ENCODE results near the gene FBXO15.

Gene FBXO15

DNA sequence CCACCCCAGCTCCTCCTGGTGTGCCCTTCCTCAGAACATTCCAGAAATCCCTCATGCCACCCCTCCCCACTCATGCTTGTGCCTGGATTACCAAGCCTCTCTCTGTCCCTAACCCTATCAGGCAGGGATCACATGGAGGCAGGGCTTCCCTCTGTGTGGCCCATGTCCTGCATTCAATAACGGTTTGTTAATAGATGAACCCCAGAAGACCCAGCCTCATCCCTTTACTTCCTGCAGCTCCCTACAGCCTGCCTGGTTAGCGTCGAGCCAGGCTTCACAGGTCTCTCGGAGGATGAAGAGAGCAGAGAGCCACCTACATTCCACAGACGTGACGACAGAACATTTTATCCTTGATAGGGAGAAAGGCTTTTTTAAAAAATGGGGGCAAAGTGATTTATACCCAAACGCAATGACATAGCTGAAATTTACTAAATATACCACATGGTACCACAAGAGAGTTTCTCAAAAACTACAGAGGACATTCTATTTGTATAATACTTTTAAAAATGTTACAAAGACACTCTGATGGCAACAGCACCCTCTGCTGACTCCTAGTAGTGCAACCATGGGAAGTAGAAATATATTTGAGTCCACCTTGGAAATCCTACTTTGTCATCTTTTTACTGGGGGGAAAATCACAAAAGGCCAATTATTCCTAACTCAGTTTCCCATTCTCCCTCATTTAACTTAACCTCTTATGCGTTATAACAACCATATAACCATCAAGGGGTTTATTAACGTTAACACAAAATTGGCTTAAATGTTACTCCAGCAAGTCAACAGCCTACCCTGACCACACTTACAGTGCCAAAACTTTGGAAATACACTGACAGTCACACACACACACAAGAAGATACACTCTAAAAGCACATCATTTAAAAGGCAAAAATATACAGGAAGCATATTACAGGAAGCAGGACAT lies 30.7 kb downstream of the FBXO15 start:
- DNase-seq (no peak), ATAC-seq (replicated peaks) (no peak)
- no peaks in the 10 kb centered on the region for H3K4me1 Mint-ChIP-seq (ENCODE audit: low read depth in 2 of 2)
- H3K27me3 Mint-ChIP-seq: peaks cover 13 to 23% of the 10 kb centered on the region in 2 donors
- H3K27ac Mint-ChIP-seq: no peak overlapping the region
- no peak overlapping the region for H3K4me3 Mint-ChIP-seq
- no peaks in the 10 kb centered on the region for H3K9me3 Mint-ChIP-seq
- H3K36me3 Mint-ChIP-seq (ENCODE audit: insufficient read depth): no peaks in the 10 kb centered on the region

DNA sequence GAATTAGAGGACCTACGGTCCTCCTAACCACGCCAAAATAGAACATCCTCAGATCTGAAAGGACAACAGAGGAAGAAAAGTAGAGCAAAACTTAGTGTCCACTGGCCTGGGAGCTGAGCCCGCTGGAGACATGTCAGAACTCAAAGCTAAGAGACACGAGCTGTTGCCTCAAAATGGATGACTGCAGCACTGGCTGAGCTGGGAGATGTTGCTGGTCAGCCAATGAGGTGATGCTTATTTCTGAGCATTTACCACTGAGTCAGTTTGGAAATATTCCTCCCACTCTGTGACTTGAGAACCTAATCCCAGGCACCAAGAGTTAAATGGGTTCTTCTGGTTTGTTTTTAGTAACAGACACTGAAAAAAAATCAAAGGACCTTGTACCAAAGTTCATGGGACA lies 32.6 kb downstream of the FBXO15 start:
- DNase-seq (no peak), ATAC-seq (replicated peaks) (no peak)
- Mint-ChIP-seq H3K27me3 (peaks cover 5 to 12% of the 10 kb centered on the region in 2 donors), H3K9me3 (no peaks in the 10 kb centered on the region), H3K4me3 (no peak overlapping the region), H3K36me3 (ENCODE audit: insufficient read depth) (no peaks in the 10 kb centered on the region), H3K27ac (no peak overlapping the region), H3K4me1 (ENCODE audit: low read depth in 2 of 2) (no peaks in the 10 kb centered on the region)

DNA sequence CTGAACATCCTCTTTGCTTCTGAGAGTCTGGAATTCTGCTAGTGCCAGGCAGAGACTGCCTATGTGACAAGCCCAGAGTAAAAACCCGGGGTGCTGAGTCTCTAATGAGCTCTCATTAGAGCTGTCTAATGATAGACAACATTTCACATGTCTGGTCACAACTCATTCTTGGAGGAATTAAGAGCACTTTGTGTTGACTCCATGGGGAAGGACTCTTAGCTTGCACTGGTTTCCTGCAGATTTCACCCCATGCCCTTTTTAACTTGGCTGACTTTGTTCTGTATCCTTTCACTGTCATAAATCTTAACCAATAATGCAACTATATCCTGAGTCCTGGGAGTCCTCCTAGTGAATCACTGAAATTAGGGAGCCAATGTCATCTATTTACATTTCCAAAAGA lies 33.5 kb downstream of the FBXO15 start:
- ATAC-seq (replicated peaks): no peak
- Mint-ChIP-seq H3K4me1 (ENCODE audit: low read depth in 2 of 2) (no peaks in the 10 kb centered on the region), H3K9me3 (no peaks in the 10 kb centered on the region), H3K27ac (no peak overlapping the region), H3K27me3 (peaks cover 2% of the 10 kb centered on the region in 2 donors), H3K4me3 (no peak overlapping the region), H3K36me3 (ENCODE audit: insufficient read depth) (no peaks in the 10 kb centered on the region)
- no peak for DNase-seq

DNA sequence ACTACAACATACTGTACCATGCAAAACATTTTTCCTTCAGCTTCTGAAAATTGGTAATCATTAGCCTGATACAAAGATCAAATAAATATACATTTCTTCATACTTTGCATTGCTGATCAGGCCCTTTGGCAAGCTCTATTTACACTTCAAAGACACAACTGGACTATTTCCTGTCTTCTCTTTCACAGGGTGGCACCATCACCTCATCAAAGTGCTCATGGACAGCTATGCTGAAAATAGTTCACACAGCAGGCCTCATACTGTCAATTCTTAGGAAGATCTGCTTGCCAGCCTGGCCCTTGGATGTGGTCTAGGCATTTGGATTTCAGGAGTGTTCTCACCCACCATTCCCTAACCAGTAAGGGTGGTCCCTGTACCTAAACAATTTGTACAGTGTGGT lies 33.9 kb downstream of the FBXO15 start:
- no peaks in the 10 kb centered on the region for H3K36me3 Mint-ChIP-seq (ENCODE audit: insufficient read depth)
- DNase-seq (no peak), ATAC-seq (replicated peaks) (no peak)
- H3K9me3 Mint-ChIP-seq: no peaks in the 10 kb centered on the region
- no peak overlapping the region for H3K4me3 Mint-ChIP-seq
- H3K27ac Mint-ChIP-seq: no peak overlapping the region
- no peaks in the 10 kb centered on the region for H3K27me3 Mint-ChIP-seq
- no peaks in the 10 kb centered on the region for H3K4me1 Mint-ChIP-seq (ENCODE audit: low read depth in 2 of 2)

DNA sequence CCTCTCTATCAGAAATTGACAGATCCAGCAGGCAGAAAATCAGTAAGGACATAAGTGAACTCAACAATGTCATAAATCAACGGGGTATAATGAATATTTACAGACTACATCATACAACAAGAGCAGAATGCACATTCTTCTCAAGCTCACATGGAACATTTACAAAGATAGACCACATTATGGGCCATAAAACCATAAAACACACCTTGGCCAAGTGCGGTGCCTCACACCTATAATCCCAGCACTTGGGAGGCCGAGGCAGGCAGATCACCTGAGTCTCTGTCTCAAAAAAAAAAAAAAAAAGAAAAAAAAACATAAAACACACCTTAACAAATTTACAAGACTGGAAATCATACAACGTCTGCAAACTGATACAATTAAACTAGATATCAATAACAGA lies 36.7 kb downstream of the FBXO15 start:
- Mint-ChIP-seq H3K27me3 (no peaks in the 10 kb centered on the region), H3K27ac (no peak overlapping the region), H3K4me1 (ENCODE audit: low read depth in 2 of 2) (no peaks in the 10 kb centered on the region), H3K9me3 (peaks cover 0 to 6% of the 10 kb centered on the region in 2 donors), H3K4me3 (no peak overlapping the region), H3K36me3 (ENCODE audit: insufficient read depth) (no peaks in the 10 kb centered on the region)
- ATAC-seq (replicated peaks): no peak
- DNase-seq: no peak

DNA sequence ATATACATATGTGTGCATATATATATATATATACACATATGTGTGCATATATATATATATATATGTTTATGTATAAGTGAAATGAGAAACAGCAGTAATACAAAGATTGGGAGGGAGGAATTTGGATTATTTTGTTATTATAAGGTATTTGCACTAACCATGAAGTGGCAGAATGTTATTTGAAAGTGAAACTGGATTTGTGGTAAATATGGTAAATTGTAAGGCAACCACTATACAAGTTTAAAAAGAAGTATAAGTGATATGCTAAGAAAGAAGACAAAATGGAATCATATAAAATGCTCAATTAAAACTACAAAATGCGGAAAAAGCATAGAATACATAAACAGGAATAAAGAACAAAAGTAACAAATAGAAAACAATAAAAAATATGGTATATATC lies 37.5 kb downstream of the FBXO15 start:
- ATAC-seq (replicated peaks): no peak
- H3K27me3 Mint-ChIP-seq: no peaks in the 10 kb centered on the region
- no peak overlapping the region for H3K4me3 Mint-ChIP-seq
- no peaks in the 10 kb centered on the region for H3K36me3 Mint-ChIP-seq (ENCODE audit: insufficient read depth)
- H3K27ac Mint-ChIP-seq: no peak overlapping the region
- H3K9me3 Mint-ChIP-seq: peaks cover 0 to 6% of the 10 kb centered on the region in 2 donors
- no peak for DNase-seq
- no peaks in the 10 kb centered on the region for H3K4me1 Mint-ChIP-seq (ENCODE audit: low read depth in 2 of 2)

DNA sequence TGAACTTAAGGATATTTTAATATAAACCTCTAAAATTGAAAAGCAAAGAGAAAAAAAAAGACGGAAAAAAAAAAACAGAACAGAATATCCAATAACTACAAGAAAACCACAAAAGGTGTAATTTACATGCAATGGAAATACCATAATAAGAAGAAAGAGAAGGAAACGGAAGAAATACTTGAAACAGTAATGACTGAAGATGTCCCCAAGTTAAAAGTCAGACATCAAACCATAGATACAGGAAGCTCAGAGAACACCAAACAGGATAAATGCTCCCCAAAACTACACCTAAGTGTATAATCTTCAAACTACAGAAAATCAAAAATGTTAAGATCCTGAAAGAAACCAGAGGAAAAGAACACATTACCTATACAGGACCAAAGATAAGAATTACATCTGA lies 39.2 kb downstream of the FBXO15 start:
- H3K9me3 Mint-ChIP-seq: peaks cover 0 to 6% of the 10 kb centered on the region in 2 donors
- no peaks in the 10 kb centered on the region for H3K4me1 Mint-ChIP-seq (ENCODE audit: low read depth in 2 of 2)
- no peak overlapping the region for H3K27ac Mint-ChIP-seq
- no peaks in the 10 kb centered on the region for H3K36me3 Mint-ChIP-seq (ENCODE audit: insufficient read depth)
- ATAC-seq (replicated peaks): no peak
- no peak overlapping the region for H3K4me3 Mint-ChIP-seq
- no peaks in the 10 kb centered on the region for H3K27me3 Mint-ChIP-seq
- DNase-seq: no peak

DNA sequence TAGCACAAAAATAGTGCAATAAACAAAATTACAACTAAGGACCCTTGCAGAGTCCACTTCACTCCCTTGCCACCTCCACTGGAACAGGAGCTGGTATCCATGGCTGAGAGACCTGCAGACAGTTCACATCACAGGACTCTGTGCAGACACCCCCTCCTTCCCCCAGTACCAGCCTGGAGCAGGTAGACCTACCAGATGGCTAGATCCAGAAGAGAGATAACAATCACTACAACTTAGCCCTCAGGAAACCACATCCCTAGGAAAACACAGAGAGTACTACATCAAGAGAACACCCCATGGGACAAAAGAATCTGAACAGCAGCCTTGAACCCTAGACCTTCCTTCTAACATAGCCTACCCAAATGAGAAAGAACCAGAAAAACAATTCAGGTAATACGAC lies 49.8 kb downstream of the FBXO15 start:
- DNase-seq: no peak
- Mint-ChIP-seq H3K4me1 (ENCODE audit: low read depth in 2 of 2) (no peaks in the 10 kb centered on the region), H3K27ac (no peak overlapping the region), H3K9me3 (peaks cover 0 to 7% of the 10 kb centered on the region in 2 donors), H3K27me3 (peaks cover 45 to 47% of the 10 kb centered on the region in 2 donors), H3K36me3 (ENCODE audit: insufficient read depth) (no peaks in the 10 kb centered on the region), H3K4me3 (no peak overlapping the region)
- ATAC-seq (replicated peaks): no peak

DNA sequence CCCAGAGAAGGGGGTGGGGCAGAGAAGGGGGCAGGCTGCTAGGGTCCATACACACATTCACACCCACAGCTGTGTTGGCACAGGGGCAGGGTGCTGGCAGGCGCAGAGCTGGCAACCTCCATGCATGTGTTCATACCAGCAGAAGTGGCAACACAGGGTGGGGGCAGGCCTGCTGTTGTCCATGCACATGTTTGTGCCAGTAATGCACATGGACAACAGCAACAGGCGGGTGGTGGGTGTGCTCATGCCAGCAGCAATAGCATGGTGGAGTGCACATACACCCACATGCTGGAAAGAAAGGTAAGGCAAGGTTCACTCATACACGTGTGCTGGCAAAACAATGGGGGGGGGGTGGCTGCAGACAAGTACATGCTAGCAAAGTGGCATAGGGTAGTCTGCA lies 54.7 kb downstream of the FBXO15 start:
- no peaks in the 10 kb centered on the region for H3K4me1 Mint-ChIP-seq (ENCODE audit: low read depth in 2 of 2)
- H3K27ac Mint-ChIP-seq: no peak overlapping the region
- no peak for ATAC-seq (replicated peaks)
- H3K27me3 Mint-ChIP-seq: peaks cover 39 to 56% of the 10 kb centered on the region in 2 donors
- H3K4me3 Mint-ChIP-seq: no peak overlapping the region
- peaks cover 8 to 9% of the 10 kb centered on the region in 2 donors for H3K9me3 Mint-ChIP-seq
- DNase-seq: no peak
- H3K36me3 Mint-ChIP-seq (ENCODE audit: insufficient read depth): no peaks in the 10 kb centered on the region

DNA sequence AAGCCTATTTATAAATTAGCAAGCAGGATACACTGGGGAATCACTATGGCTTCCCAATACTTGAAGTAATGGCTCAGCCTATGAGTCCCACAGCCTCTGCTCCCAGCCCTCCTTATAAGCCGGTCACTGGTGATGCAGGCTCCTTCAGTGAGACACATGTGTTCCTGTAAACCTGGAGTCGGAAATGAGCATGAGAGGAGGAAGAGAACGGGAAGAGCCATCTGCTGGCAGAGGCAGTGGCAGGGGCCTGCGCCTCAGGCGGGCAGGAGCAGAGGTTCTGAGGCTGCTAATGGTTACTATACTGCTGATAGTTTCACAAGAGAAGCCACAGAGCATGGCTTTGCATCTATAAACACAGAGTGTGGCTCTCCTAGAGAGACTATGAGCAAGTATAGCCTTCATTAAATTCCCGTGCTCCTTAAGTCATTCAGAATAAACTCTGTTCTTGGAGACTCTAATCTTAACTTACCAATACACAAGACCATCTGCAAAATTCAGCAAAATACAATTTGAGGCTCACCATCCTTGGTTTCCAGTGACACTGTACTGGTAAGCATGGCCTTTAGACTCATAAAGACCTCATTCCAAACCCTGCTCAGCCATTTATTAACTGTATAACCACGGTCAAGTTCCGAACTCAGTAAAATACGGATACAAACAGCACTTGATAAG lies 63.3 kb downstream of the FBXO15 start:
- no peaks in the 10 kb centered on the region for H3K27me3 Mint-ChIP-seq
- peaks cover 0 to 3% of the 10 kb centered on the region in 2 donors for H3K9me3 Mint-ChIP-seq
- DNase-seq (no peak), ATAC-seq (replicated peaks) (no peak)
- H3K4me3 Mint-ChIP-seq: no peak overlapping the region
- no peak overlapping the region for H3K27ac Mint-ChIP-seq
- no peaks in the 10 kb centered on the region for H3K36me3 Mint-ChIP-seq (ENCODE audit: insufficient read depth)
- H3K4me1 Mint-ChIP-seq (ENCODE audit: low read depth in 2 of 2): peaks cover 3 to 13% of the 10 kb centered on the region in 2 donors

DNA sequence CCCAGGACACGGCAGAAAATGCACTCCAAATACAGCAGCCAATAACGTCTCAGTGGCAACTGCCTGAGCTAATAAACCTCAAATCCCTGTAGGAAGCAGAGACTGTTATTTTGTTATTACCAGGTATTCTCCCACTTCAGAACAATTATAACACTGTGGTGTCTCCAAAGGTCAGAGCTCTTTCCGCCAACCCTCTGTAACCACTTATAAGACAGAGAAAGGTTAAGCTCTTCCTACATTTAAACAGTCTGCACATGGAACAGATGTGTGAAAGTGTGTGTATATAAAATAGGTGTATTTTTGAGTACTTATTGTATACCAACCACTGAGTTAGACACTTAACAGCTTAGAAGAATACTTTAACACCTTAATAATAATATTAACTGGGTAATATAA lies 64.1 kb downstream of the FBXO15 start:
- DNase-seq (no peak), ATAC-seq (replicated peaks) (no peak)
- H3K36me3 Mint-ChIP-seq (ENCODE audit: insufficient read depth): no peaks in the 10 kb centered on the region
- peak overlapping the region in 1 of 2 donors; percentile 44 for H3K27ac Mint-ChIP-seq
- H3K4me1 Mint-ChIP-seq (ENCODE audit: low read depth in 2 of 2): peaks cover 3 to 13% of the 10 kb centered on the region in 2 donors
- peaks cover 4 to 5% of the 10 kb centered on the region in 2 donors for H3K27me3 Mint-ChIP-seq
- H3K9me3 Mint-ChIP-seq: no peaks in the 10 kb centered on the region
- H3K4me3 Mint-ChIP-seq: no peak overlapping the region

DNA sequence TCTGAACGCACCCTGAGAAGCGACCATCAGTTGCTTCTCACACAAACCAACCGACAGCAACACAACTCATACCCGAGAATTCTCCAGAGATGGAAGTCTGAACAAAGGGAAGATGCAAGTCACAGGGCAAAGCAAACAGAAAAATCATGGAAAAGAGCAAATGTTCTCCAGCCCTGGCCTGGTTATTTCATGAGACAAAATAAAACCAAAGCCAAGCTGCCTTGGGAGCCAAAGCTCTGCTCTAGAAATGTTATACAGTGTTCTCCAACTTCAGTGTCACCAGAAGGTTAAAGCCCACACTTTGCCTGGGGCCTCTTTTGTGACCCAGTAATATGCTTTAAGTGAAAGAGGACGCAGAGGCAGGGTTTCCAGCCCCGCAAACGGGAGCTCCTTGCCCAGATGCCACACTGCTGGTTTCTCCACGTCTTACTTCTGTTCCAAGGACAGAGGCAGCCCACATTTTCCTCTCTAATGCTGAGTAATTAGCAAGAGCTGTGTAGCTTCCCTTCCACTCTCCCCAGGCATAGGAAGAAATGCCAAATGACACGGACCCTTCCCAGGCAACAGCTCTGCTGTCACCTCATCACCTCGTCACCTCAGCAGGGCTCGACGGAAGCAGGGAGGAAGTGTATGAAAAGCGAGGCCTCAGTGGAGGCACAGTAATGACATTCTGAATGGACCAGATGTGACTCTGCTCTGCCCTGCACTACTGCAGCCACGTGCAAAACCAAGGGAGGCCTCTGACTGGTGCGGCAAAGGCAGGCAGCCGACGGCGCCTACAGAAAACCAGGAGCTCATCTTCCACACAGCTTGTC lies 64.7 kb downstream of the FBXO15 start:
- H3K36me3 Mint-ChIP-seq (ENCODE audit: insufficient read depth): no peaks in the 10 kb centered on the region
- peak overlapping the region; percentile 55 to 62 for H3K27ac Mint-ChIP-seq
- peaks cover 3 to 13% of the 10 kb centered on the region in 2 donors for H3K4me1 Mint-ChIP-seq (ENCODE audit: low read depth in 2 of 2)
- ATAC-seq (replicated peaks) (peak; percentile 25), DNase-seq (no peak)
- peak overlapping the region; percentile 37 to 57 for H3K4me3 Mint-ChIP-seq
- H3K9me3 Mint-ChIP-seq: no peaks in the 10 kb centered on the region
- peaks cover 8 to 10% of the 10 kb centered on the region in 2 donors for H3K27me3 Mint-ChIP-seq

DNA sequence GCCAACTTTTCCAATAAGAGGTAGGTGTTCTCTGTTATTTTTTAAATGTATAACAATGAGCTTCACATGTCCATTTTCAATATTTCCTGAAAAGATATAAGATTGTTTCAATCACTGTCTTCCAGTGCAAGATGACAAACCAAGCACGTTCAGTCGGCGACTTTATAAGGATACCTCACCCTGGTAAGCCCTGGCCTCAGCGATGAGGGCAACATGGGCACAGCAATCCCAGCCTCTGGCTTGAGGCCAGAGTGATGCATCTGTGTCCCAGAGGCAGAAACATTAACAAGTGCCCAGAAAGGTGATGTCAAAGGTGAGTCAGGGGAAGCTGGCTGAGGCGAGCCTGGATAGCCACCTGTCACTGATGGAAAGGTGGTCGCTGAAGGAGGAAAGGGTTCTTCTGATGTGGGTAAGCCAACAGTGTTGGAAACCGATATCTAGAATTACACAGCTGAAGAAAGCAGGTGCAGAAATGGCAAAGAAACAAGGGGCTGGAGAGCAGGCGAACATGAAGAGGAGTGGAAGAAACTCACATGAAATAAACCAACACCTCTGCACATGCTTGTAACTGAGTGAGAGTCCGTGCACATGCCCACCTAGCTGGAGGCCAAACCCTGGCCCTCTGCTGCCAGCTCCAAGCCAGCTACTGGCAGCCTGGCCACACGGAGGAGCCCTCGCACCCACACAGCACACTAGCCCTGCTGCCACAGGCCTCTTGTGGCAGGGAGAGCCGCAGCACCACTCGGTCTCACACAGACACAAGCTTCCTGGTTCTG lies 65.5 kb downstream of the FBXO15 start:
- no peaks in the 10 kb centered on the region for H3K36me3 Mint-ChIP-seq (ENCODE audit: insufficient read depth)

More for the DNA sequence above, 65.5 kb downstream of the FBXO15 start:
- ATAC-seq (replicated peaks): peak; percentile 97
- Mint-ChIP-seq H3K27me3 (peaks cover 8 to 13% of the 10 kb centered on the region in 2 donors), H3K27ac (peak overlapping the region; percentile 55 to 62), H3K4me1 (ENCODE audit: low read depth in 2 of 2) (peaks cover 3 to 13% of the 10 kb centered on the region in 2 donors), H3K9me3 (no peaks in the 10 kb centered on the region), H3K4me3 (peak overlapping the region; percentile 37 to 57)
- peak; percentile 11 to 21 (median 17) for DNase-seq
